Mesodermal cell (in vitro differentiated cells): ENCODE measurements around the gene DYRK1A.

Experiments used
- H3K27ac ChIP-seq: 2 replicates; pipeline ENCODE4 v1.7.0; 2013; ENCODE audit warnings: mild to moderate bottlenecking, low read depth, low read length, moderate library complexity; ENCODE audit not compliant: severe bottlenecking
- H3K36me3 ChIP-seq: 2 replicates; pipeline ENCODE4 v1.7.1; 2013; ENCODE audit warnings: mild to moderate bottlenecking, low read length, moderate library complexity; ENCODE audit not compliant: control insufficient read depth, insufficient read depth
- H3K4me1 ChIP-seq: one replicate; pipeline ENCODE4 v1.7.1; 2013; ENCODE audit warnings: mild to moderate bottlenecking, low read length; ENCODE audit not compliant: insufficient read depth, control insufficient read depth, poor library complexity, severe bottlenecking
- H3K4me3 ChIP-seq: 2 replicates; pipeline ENCODE4 v1.7.0; 2013; ENCODE audit warnings: low read length, control low read depth, mild to moderate bottlenecking; ENCODE audit not compliant: insufficient read depth, poor library complexity, severe bottlenecking; ENCODE audit errors: extremely low read depth
- H3K9me3 ChIP-seq: 2 replicates; pipeline ENCODE4 v1.7.1; 2013; ENCODE audit warnings: mild to moderate bottlenecking, low read length, moderate library complexity; ENCODE audit not compliant: control insufficient read depth
- WGBS, 2 experiments: methylation state at CpG; one replicate each; pipeline ENCODE4 v1.1.5; 2013; ENCODE audit warnings: missing lambda C conversion rate in 2 of 2; ENCODE audit not compliant: insufficient coverage in 2 of 2; 5-methylcytosine and 5-hydroxymethylcytosine counted together

The DYRK1A gene

GRCh38 chr21:37450445-37450941, 83.9 kb downstream of the DYRK1A start:
- no peak overlapping the region for H3K4me3 ChIP-seq
- peaks cover 39% of the 10 kb centered on the region for H3K4me1 ChIP-seq
- 57% methylated on average over 1 of the region's 4 CpGs; no CpG with 5 or more reads in 1 of the 2 experiments for WGBS, 2 experiments
- peak overlapping the region; percentile 79 for H3K27ac ChIP-seq
- no peaks in the 10 kb centered on the region for H3K9me3 ChIP-seq
- peaks cover 6% of the 10 kb centered on the region for H3K36me3 ChIP-seq

- Histone ChIP-seq H3K9me3 (no peaks in the 10 kb centered on the region), H3K27ac (peak overlapping the region; percentile 69), H3K36me3 (peaks cover 6% of the 10 kb centered on the region), H3K4me3 (no peak overlapping the region), H3K4me1 (peaks cover 42% of the 10 kb centered on the region)
- WGBS, 2 experiments = 96 to 98% methylated on average over 11 to 15 of the region's 16 CpGs
Observed at GRCh38 chr21:37451446-37451845, 84.9 kb downstream of the DYRK1A start.

- WGBS, 2 experiments = 63 to 83% methylated on average over 4 of the region's 4 CpGs
- Histone ChIP-seq H3K4me3 (no peak overlapping the region), H3K9me3 (no peaks in the 10 kb centered on the region), H3K36me3 (peaks cover 6% of the 10 kb centered on the region), H3K4me1 (peaks cover 42% of the 10 kb centered on the region), H3K27ac (peak overlapping the region; percentile 69)
Observed at GRCh38 chr21:37452227-37452626, 85.7 kb downstream of the DYRK1A start.

- no peak overlapping the region for H3K4me3 ChIP-seq
- H3K4me1 ChIP-seq = peaks cover 50% of the 10 kb centered on the region
- H3K27ac ChIP-seq = no peak overlapping the region
- whole genome bisulfite sequencing, 2 experiments = 86 to 96% methylated on average over 3 to 4 of the region's 4 CpGs
- peaks cover 6% of the 10 kb centered on the region for H3K36me3 ChIP-seq
- no peaks in the 10 kb centered on the region for H3K9me3 ChIP-seq
Observed at GRCh38 chr21:37453350-37453749, 86.8 kb downstream of the DYRK1A start.

- 78 to 80% methylated on average over 1 of the region's 2 CpGs for WGBS, 2 experiments
- peaks cover 60% of the 10 kb centered on the region for H3K4me1 ChIP-seq
Observed at GRCh38 chr21:37454869-37455503, 88.4 kb downstream of the DYRK1A start.

GRCh38 chr21:37455504-37455911, 88.9 kb downstream of the DYRK1A start:
- Histone ChIP-seq H3K36me3 (no peaks in the 10 kb centered on the region), H3K27ac (peak overlapping the region; percentile 32), H3K4me1 (peaks cover 55% of the 10 kb centered on the region), H3K4me3 (no peak overlapping the region), H3K9me3 (no peaks in the 10 kb centered on the region)
- WGBS, 2 experiments = 67 to 86% methylated on average over 6 of the region's 7 CpGs

More at GRCh38 chr21:37454869-37455503, 88.4 kb downstream of the DYRK1A start:
- Histone ChIP-seq H3K9me3 (no peaks in the 10 kb centered on the region), H3K36me3 (peaks cover 2% of the 10 kb centered on the region), H3K4me3 (no peak overlapping the region), H3K27ac (peak overlapping the region; percentile 3)

DNA sequence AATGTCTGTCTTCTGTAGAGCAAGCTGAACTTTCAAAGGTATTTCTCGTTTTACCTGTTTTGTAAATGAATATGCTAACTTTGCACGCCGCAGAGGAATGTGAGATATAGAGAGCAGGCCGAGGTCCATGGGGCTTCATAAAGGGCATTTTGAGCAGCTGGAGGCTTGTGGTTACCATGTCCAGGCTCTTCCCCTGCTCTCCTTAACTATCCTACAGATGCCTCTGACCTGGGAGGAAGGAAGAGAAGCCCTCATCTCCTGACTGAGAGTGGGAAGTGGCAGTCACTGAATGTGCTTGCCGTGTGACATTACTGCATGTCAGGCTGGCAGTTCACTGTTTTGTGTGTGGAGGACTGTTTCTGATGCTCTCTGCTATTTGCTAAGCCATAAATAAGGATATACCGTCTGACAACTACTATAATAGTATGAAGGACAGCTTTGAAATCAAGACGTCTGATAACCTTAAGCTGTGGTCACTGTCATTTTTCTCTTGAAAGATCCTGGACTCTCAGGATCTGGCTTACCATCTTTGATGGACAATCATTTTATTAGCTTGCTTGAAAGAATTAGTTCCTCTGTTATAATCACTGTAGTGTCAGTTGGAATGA, 92.2 kb downstream of the DYRK1A start:
- WGBS, 2 experiments = 93 to 95% methylated on average over 3 of the region's 7 CpGs
- Histone ChIP-seq H3K9me3 (no peaks in the 10 kb centered on the region), H3K4me1 (peaks cover 32% of the 10 kb centered on the region), H3K4me3 (no peak overlapping the region), H3K36me3 (no peaks in the 10 kb centered on the region), H3K27ac (peak overlapping the region; percentile 50)

- H3K36me3 ChIP-seq = no peaks in the 10 kb centered on the region
- no peak overlapping the region for H3K4me3 ChIP-seq
- H3K4me1 ChIP-seq = peaks cover 32% of the 10 kb centered on the region
- no peaks in the 10 kb centered on the region for H3K9me3 ChIP-seq
- 90 to 94% methylated on average over 2 of the region's 4 CpGs for WGBS, 2 experiments
- no peak overlapping the region for H3K27ac ChIP-seq
Observed at GRCh38 chr21:37459575-37459974, 93.0 kb downstream of the DYRK1A start.

DNA sequence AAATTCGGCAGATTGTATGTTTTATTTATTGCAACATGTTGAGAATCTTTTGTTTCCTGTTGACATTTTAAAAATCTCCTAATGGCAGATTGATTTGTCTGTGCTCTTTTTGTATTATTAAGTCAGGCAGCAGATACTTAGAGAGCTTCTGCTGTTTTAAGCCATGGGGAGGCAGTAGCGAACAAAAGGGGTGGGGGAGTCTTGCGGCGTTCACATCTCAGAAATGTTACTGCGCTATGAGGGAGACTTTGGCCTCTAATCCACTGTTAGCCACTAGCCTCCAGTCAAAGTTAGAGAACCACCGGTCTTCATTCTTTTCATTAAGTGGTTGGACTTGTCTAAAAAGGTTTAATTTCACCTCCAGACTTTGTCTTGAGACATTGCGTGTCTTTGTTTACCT, 93.6 kb downstream of the DYRK1A start:
- Histone ChIP-seq H3K4me1 (peaks cover 28% of the 10 kb centered on the region), H3K9me3 (no peaks in the 10 kb centered on the region), H3K36me3 (no peaks in the 10 kb centered on the region), H3K27ac (no peak overlapping the region), H3K4me3 (no peak overlapping the region)
- WGBS, 2 experiments = 63% methylated on average over 4 of the region's 7 CpGs; no CpG with 5 or more reads in 1 of the 2 experiments

- H3K4me1 ChIP-seq = peaks cover 23% of the 10 kb centered on the region
- no peak overlapping the region for H3K4me3 ChIP-seq
- H3K27ac ChIP-seq = no peak overlapping the region
- WGBS, 2 experiments = no CpG with 5 or more reads among the region's 4 CpGs
- H3K36me3 ChIP-seq = peaks cover 7% of the 10 kb centered on the region
- H3K9me3 ChIP-seq = no peaks in the 10 kb centered on the region
Observed at GRCh38 chr21:37461479-37461878, 94.9 kb downstream of the DYRK1A start.
